ENCODE measurements around the gene CP.
A peak's percentile ranks its signal among the peaks of the same experiment; 100 is the strongest.
"Not testable (repeated sequence)": the region's sequence is repeated elsewhere in the genome, so short reads cannot be mapped to it uniquely, and the experiment has no call there.

The CP gene

DNA sequence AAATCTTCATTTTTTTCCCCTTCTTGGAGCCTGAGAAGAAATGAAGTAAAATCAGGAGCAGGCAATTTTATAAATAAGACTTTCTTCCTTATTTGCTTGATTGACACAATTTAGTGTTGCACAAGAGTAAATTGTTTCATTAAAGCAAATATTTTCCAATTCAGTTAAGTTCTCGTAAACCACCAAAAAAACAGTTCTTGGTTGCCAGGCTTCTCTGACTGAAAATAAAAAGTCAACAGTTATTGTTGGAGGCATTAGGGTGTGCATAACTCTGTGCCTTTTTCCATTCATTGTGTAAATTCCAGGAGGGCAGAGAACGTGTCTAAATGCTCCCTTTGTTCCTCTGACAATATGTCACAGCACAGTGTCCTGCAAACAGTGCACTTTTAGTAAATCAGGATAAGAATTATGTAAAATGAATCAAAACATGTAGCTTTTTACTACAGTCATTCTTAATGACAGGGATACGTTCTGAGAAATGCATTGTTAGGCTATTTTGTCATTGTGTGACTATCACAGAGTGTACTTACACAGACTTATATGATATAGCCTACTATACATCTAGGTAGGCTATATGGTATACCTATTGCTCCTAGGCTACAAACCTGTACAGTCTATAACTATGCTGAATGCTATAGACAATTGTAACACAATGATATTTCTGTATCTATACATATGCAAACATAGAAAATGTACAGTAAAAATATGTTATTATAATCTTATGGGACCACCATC, at the start of gene CP:
Gene CP (minus strand): TSS at position 47 of the 735 bp plus-strand sequence. CDS start 37 bp downstream, at position 10.
- no peak for DNase-seq (ENCODE audit: low read depth, low spot score)

DNA sequence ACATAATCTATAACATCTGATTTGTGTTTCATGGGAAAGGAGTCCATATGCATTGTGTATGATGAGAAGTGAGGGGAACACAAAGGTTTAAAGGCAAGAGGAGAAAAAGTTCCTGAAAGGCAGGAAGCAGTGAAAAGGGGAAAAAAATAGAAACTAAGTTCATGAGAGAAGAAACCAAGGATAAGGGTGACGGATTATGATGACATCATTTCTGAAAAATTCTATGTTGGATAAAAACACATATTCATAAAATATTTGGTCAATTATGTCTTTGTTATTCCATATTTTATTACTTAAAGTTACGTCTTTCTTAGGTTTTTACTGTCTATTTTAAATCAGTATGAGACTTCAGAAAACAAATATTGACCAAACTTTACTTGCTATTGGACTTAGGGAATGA, 48.6 kb upstream of the CP start:
- DNase-seq (ENCODE audit: low read depth, low spot score), result no peak

DNA sequence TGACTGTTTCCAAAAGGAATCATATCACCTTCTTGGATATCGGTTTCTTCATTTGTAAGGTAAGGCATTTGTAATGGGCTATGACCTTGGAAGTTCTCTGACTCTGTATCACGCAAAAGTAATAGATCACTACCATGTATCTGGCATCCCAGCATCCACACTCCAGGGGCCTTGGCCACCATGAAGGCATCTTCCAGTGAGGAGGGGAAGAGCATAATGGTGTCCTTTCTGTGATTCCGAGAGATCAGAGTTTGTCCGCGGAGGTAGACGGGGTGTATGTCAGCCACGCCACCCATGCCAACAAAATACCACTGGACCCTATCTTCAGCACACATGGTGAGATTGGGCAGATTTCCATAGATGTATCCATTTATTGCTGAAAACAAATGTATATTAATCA, 48.1 kb upstream of the CP start:
- no peak for DNase-seq (ENCODE audit: low read depth, low spot score)

DNA sequence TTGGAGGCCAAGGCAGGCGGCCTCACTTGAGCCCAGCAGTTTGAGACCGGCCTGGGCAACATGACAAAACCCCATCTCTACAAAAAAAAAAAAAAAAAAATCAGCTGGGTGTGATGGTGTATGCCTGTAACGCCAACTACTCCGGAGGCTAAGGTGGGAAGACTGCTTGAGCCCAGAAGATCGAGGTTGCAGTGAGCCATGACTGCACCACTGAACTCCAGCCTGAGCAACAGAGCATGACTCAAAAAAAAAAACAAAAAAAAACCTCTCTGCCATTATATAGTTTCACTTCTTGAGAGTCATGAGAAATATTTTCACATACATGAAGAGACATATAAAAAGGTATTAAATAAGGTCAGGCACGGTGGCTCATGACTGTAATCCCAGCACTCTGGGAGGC, 45.9 kb upstream of the CP start:
- DNase-seq (ENCODE audit: low read depth, low spot score), result no peak

DNA sequence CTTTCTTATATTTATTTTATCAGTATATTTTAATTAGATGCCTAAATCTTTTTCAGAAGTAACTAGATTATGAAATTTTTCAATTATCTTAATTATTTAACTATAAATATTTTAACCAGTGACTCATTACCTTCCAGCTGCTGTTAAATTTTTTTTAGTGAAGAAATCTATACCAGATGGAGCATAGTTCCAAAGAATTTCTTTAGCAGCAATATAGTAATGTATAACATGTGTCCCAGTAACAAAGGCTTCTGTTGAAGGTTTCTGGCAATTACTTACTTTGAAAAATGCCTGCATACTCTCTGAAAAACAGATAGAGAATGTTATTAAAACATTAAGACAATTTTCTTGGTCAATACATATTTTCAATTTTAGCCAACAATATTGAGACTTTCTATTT, 45.1 kb upstream of the CP start:
- no peak for DNase-seq (ENCODE audit: low read depth, low spot score)

DNA sequence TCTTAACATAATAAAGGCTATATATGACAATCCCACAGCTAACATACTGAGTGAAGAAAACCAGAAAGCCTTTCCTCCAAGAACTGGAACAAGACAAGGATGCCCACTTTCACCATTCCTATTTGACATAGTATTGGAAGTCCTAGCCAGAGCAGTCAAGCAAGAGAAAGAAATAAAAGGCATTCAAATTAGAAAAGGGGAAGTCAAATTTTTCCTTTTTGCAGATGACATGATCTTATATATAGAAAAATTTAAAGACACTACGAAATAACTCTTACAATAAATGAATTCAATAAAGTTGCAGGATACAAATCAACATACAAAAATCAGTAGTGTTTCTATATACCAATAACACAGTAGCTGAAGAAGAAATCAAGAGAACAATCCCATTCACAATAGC, 42.2 kb upstream of the CP start:
- DNase-seq (ENCODE audit: low read depth, low spot score), result no peak

DNA sequence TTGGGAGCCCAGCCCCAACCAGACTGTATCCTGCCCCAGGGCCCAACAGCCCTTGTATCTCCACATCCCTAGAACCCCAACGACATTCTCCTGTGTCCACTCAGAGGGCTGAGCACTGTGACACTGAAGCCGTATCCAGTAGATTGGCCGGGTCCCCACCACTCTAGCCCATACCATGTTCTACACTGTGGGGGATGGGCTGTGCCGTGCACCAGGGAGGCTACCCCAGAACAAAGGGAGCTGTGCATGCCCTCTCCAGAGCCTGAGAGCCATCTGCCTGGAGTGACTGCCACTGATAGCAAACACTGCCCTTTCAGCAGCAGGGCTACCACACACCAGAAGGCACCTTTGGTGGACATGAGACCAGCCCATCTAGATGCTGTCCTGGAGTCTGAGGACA, 37.1 kb upstream of the CP start:
- no peak for DNase-seq (ENCODE audit: low read depth, low spot score)

DNA sequence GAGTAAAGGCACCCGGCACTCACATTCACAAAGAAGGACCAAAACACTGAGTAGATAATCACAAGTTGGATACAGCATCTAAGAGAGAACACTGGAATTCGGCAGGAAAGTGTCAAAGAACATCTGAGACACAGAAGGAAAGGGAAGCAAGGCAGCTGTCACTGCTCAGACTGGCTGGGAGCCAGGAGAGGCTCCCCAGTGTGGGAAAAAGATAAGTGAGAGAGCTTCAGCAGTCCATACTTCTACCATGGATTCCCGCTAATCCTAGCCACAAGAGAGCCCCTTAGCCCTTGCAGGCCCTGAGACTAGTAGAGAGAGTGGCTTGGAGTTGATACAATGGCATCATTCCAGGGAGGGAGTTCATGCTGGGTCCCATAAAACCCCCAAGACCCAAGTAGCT, 36.7 kb upstream of the CP start:
- no peak for DNase-seq (ENCODE audit: low read depth, low spot score)

DNA sequence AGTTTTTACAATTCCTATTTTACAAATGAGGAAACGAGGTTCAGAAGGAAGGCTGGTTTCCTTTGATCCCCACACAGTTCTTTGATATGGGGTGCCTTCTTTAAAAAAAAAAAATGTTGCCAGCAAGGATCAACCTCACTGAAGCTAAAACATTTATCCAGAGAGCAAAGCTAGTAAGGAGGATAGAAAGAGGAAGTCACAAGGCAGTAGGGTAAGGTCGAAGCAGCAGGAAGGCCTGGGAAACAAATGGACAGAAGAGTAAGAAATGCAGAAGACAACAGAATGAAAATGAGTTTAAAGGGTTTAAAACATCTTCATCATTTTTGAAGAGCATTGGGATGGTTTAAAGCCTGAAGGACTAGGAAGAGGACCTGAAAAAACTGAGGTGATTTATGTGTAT, 30.6 kb upstream of the CP start:
- no peak for DNase-seq (ENCODE audit: low read depth, low spot score)

DNA sequence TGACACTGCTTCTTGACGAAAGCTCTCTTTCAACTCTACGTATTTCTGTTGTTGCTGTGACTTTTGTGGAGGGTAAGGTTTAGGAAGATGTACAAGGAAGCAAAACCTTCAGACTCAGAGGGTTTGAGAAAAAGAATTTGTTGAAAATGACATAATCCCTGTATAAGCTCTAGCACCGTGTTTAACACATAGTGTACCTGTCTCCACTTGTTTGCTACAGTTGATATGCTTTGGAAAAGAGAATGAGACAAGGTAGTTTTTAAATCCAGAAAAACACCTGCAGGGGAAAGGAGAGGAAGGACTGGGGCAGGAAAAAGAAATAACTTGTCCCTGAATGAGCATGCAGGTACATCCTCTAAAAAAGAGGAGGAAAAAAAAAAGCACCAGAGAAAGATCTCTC, 29.6 kb upstream of the CP start:
- no peak for DNase-seq (ENCODE audit: low read depth, low spot score)

DNA sequence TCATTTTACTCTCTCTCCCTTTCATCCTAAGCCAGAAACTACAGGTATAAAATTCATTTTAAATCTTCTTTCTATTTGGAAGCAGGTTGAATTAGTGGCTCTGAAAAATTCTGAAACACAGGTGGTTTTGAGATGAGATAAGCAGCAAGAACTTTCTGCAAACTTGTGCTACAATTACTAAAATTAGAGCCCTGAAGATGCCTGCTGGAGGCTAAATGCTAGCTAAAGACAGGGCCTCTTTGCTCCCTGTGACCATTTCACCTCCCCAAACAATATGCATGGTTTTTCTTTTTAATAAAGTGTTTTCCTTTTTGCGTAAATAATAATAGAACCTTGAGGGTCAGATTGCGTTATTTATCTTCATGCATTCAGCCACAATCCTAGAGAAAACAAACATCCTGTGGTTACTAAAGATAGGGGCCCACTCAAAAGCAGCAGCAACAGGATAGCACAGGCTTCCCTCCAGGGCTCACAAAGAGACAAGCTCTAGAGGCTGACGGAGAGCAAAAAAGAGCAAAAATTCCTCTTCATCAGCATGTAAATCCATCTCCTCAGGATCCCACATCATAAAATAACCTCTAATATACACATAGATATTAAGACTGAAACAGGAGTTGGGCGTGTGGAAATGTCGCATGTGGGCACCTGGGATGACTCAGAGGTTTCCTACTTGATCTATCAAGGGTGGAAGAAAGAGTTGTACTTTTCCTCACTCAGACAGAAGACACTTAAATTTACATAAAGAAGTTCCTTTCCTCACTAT, 26.5 kb upstream of the CP start:
- DNase-seq (ENCODE audit: low read depth, low spot score), result no peak

DNA sequence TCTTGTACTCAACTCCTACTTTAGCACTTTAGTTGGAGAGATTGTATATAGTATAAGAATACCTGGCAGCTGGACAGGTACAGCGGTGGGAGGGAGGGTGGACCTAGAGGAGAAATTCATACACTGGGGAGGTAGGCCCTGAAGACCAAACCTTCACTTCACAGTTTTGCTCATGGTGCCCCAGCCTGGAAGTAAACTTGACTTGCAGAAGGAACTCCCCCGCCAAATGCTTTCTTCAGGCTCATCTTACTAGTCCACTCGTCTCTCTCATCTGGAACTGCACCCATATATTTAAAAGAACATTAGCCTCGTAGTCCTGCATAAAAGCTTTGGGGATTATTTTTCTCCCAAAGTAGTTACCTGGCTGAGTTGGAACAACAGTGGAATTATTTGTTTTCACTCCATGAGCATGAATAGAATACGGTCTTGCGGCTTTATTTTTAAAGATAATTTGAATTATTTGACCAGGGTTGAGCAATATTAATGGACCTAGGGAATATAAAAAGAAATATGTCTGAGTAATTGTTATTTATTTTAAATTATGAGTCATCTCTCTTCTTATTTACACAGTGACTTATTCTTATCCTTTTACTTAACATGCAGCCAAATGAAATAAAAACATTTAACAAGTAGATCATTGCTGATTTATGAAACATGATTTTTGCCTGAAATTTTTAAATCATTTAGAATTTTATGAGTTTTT, 25.5 kb upstream of the CP start:
- no peak for DNase-seq (ENCODE audit: low read depth, low spot score)

DNA sequence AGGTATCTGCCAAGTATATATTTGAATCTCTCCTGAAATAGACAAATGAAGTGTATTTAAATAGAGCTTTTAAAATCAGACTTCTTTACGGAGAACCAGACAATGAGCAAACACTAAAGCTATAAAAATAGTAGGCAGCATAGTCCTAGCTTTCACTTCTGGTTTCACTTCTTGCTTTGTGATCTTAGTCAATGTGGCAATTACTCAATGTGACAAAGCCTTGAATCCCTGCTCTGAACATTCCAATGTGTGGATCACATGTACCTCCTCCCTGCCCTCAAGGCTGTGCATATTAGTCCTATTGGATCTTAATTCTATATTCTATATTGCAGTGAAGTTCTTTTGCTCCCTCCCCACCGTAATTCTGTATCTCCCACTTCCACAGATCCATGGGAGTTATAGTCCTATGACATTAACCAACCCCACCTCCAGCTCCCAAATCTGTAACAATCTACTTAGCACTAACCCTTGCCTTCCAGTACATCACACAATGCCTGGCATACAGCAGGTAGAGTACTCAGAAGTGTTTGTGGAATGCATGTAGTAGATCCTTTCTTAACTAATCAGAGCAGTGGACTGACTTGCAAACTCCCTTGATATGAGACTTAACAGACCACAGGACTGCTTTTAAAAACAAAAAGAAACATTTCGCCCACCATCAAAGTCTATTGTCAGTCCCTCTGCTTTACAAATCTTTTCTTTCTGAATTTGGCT, 24.3 kb upstream of the CP start:
- no peak for DNase-seq (ENCODE audit: low read depth, low spot score)

DNA sequence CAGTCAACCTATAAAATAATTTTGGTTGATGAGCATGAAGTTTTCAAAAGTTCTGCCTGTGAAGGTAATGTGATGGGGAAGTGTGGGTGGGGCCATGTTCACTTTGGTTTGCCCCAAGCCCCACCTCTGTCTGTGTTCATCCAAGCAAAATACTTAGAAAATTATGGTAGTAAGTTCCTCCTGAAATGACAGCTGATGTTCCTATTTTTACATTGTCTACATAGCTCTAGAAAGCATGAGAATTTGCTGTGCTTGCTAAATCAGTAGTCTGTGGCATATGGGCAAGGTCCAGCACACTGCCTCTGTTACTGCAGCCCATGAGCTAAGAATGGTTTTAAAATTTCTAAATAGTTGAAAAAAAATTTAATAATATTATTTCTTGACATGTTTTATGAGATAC, 21.9 kb upstream of the CP start:
- DNase-seq (ENCODE audit: low read depth, low spot score), result no peak

DNA sequence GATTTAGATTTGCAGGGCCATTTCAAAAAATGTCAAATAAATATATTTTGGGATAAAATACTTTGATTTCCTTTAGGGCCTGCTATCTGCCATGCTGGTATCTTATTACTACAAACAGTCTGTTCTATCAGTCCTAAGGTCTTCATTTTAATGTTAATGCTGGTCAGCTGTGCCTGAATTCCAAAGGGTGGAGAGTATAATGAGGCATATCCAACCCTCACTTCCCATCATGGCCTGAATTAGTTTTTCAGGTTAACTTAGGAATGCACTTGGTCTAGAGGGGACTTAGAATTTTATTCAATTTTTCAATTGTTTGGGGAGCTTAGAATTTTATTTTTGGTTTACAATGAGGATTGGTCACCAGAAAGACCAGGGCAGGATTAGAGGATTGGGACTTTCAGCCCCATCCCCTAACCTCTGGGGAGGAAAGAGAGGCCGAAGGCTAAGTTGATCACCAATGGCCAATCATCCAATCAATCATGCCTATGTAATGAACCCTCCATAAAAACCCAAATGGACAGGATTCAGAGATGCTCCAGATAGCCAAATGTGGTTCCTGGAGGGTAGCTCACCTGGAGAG, 17.8 kb upstream of the CP start:
- DNase-seq (ENCODE audit: low read depth, low spot score), result no peak

DNA sequence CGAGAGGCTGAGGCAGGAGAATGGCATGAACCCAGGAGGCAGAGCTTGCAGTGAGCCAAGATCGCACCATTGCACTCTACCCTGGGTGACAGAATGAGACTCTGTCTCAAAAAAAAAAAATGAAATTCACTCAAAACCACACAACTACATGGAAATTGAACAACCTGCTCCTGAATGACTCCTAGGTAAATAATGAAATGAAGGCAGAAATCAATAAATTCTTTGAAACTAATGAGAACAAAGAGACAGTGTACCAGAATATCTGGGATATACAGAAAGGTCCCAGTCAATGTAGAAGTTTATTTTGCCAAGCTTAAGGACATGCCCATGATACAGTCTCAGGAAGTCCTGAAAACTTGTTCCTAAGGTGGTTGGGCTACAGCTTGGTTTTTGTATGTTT, 16.6 kb upstream of the CP start:
- DNase-seq (ENCODE audit: low read depth, low spot score), result not testable (repeated sequence)

DNA sequence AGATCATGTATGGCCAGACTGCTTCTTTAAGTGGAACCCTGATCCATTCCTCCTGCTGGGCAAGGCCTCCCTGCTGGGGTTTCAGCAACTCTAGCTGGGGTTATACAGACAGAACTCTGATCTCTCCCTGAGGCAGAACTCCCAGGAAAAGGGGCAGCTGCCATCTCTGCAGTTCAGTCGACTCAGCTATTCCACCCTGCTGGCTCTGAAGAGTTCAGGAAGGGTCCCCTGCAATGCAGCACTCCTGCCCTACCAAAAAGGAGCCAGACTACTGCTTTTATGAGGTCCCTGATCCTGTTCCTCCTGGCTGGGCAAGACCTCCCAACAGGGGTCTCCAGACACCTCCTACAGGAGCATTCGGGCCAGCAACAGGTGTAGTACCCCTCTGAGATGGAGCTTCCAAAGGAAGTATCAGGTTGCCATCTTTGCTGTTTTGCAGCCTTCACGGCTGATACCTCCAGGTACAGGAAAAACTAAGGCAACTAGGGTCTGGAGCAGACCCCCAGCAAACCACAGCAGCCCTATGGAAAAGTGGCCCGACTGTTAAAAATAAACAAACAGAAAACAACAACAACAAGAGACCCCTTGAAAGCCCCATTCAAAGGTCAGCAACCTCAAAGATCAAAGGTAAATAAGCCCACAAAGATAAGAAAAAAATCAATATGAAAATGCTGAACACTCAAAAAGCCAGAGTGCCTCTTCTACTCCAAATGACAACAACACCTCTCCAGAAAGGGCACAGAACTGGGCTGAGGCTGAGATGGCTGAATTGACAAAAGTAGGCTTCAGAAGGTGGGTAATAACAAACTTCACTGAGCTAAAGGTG, 14.2 kb upstream of the CP start:
- DNase-seq (ENCODE audit: low read depth, low spot score), result no peak

DNA sequence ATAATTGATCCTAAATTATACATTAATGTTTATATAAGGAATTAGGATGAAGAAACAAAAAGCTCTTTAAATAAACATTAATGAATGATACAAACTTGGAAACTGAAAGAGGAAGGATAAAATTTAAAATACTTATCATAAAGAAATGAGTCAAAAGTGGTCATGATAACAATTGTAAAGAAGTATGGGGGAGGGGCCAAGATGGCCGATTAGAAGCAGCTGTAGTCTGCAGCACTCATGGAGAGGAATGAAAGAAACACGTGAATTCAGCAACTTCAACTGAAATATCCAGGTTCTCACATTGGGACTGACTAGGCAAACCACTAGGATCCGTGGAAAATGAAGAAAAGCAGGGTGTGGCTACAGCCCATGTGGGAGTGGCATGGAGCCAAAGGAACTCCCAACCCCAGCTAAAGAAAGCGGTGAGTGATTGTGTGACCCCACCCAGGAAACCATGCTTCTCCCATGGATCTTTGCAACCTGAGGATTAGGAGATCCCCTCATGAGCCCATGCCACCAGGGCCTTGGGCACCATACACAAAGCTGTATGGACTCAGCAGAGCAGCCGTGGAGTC, 13.1 kb upstream of the CP start:
- no peak for DNase-seq (ENCODE audit: low read depth, low spot score)

DNA sequence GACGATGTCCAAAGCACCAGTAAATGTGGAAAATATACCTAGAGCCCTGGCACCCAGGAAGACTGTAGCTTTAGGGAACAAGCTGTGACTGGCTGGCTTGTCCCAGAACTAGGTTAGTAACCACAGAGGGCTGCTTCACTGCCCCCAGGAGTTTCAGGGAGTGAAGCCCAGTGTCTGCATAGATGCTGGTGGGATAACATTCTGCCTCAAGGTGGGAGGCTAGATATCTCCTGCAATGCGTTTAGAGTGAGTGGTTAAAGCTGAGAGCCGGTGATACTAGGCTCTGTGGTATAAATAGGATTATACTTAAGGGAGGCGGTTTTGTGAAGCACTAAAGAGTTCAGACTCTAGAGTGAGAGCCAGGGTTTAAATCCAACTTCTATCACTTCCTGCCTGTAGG, 11.7 kb upstream of the CP start:
- DNase-seq (ENCODE audit: low read depth, low spot score), result peak; percentile 53

DNA sequence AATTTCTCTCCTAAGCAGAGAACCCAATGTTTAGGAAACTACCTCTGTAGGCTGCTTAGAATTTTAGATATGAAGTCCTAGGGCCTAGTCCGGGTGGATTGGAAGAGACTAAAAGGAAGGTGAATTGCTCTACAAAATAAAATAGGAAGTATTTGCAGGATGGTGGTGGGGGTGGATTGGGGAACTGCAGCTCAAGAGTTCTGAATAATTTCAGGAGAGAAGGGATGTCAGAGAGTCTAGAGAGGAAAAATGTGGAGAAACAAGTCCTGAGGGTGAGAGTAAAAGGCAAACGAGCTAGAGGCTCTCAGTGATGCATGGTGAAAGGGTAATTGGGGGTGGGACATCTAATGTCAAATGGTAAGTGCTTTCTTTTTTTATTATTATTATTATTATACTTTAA, 10.2 kb upstream of the CP start:
- no peak for DNase-seq (ENCODE audit: low read depth, low spot score)

All from ELF-1 (cell line).